Measurements from ENCODE around the gene BUD13. TPM values are rescaled to one million over a fixed set of nuclear protein-coding genes. Genes with fewer than 3 reads are reported as not detected.

Gene BUD13
- total and polyA plus RNA-seq, 2 of the 4 experiments (the other 2 are of a cell fraction) = 11.2 to 14.0 TPM

GRCh38 chr11:116791813-116792143 is 19.0 kb upstream of the BUD13 start, which contains the start of gene APOA5:
Gene APOA5 (minus strand): TSS chr11:116791879. CDS start chr11:116791860, 19 bp downstream.
- TF ChIP-seq CEBPB (IDR thresholded peaks at IDR 0.05; ENCODE audit: low read depth, low read length) = no peak
- TF ChIP-seq FOS (IDR thresholded peaks at IDR 0.05; ENCODE audit: low read depth, low read length) = no peak
- no peak for TF ChIP-seq BHLHE40 (IDR thresholded peaks at IDR 0.05; ENCODE audit: low read depth, low read length)
- no peak for TF ChIP-seq POLR2A (IDR thresholded peaks at IDR 0.05; ENCODE audit: low read depth, low read length)
- TF ChIP-seq MAFK (IDR thresholded peaks at IDR 0.05; ENCODE audit: low read depth, low read length) = no peak
- Histone ChIP-seq H3K27ac (ENCODE audit: insufficient read depth, low read length) (no peak within 1 kb of the TSS), H2BK5ac (ENCODE audit: low read depth, low read length, poor library complexity, severe bottlenecking) (no peak within 1 kb of the TSS), H3K36me3 (ENCODE audit: control insufficient read depth, insufficient read depth, low read length) (no peaks in the 10 kb centered on the region; the same call in 1 of the 2 replicates), H3K27me3 (ENCODE audit: control insufficient read depth, insufficient read depth, low read length) (no peaks in the 10 kb centered on the region), H2BK120ac (ENCODE audit: low read depth, low read length) (no peak within 1 kb of the TSS), H3K9me3 (ENCODE audit: control insufficient read depth, insufficient read depth, low read length) (no peaks in the 10 kb centered on the region), H4K5ac (ENCODE audit: low read depth, low read length) (no peak within 1 kb of the TSS), H3K23ac (ENCODE audit: low read depth, low read length) (0 out of 2 replicates have a peak within 1 kb of the TSS, but pooled peaks have one; percentile 1), H3K56ac (ENCODE audit: extremely low read depth, insufficient read depth, low read length) (no peak within 1 kb of the TSS), H3K79me1 (ENCODE audit: low read depth in 1 of 2, low read length in 2 of 2) (peaks cover 11 to 20% of the 10 kb centered on the region in 2 experiments), H2AK5ac (ENCODE audit: low read depth, low read length) (peak within 1 kb of the TSS; percentile 40; the same call in 1 of the 2 replicates), H3K4me1 (ENCODE audit: control insufficient read depth, insufficient read depth, low read length) (peaks cover 6% of the 10 kb centered on the region), H3K9ac (ENCODE audit: low read depth, low read length) (no peak within 1 kb of the TSS), H4K20me1 (ENCODE audit: insufficient read depth, low read length) (no peaks in the 10 kb centered on the region), H4K8ac (ENCODE audit: low read depth in 2 of 2, low read length in 2 of 2) (no peak within 1 kb of the TSS), H3K18ac (ENCODE audit: low read depth, low read length) (no peak within 1 kb of the TSS), H3K4ac (ENCODE audit: low read depth, low read length) (peak within 1 kb of the TSS; percentile 50), H2AK9ac (replicated peaks; ENCODE audit: low read depth, low read length, poor library complexity) (peak within 1 kb of the TSS; percentile 2), H3K14ac (replicated peaks; ENCODE audit: low read depth, low read length) (no peak within 1 kb of the TSS), H3K4me2 (ENCODE audit: low read depth, low read length) (peak within 1 kb of the TSS; percentile 27; the same call in 1 of the 2 replicates), H3K9me1 (ENCODE audit: insufficient read depth, low read length) (peaks cover 13% of the 10 kb centered on the region), H2BK20ac (ENCODE audit: low read depth, low read length) (no peak within 1 kb of the TSS), H3K4me3 (ENCODE audit: insufficient read depth, low read depth, low read length) (no peak within 1 kb of the TSS), H2AFZ (replicated peaks; ENCODE audit: low read length, poor library complexity) (peak within 1 kb of the TSS; percentile 88), H2BK15ac (ENCODE audit: low read depth, low read length) (no peak within 1 kb of the TSS), H4K91ac (ENCODE audit: insufficient read depth, low read depth, low read length) (no peak within 1 kb of the TSS)
- ChIA-PET POLR2A (ENCODE audit: unreplicated experiment) (interaction anchor here (0.6 kb wide), 1 partner anchor 315 kb away, joined by 20 read pairs; no protein-coding TSS in a partner anchor), CTCF (interaction anchor here (0.6 to 2.3 kb wide), 14 partner anchors 8 to 430 kb away, joined by 3 to 30 read pairs (median 4); partner anchors contain the start of gene SIK3)
- DNase-seq (no peak), ATAC-seq (ENCODE audit: low read depth) (no peak)
- intact Hi-C loops (cut with micrococcal nuclease) (loop anchor here (1.0 to 5.0 kb wide), 3 partner anchors 81 to 315 kb away; partner anchors contain the start of gene SIK3), in situ Hi-C loops (cut with MboI; ENCODE audit: low sequenced_read_pairs) (loop anchor here (5.0 kb wide), 1 partner anchor 311 kb away; no protein-coding TSS in a partner anchor), dilution Hi-C loops (cut with HindIII; ENCODE audit: low sequenced_read_pairs, unreplicated experiment) (no loop called here)
- 100% methylated on average over 2 of the region's 7 CpGs; no CpG with 5 or more reads in 1 of the 2 experiments for WGBS, 2 experiments (ENCODE audit: extremely low coverage in 2 of 2, insufficient read length in 1 of 2)
- no TSS peak for BruUV-seq (replicated peaks)

Measured in IMR-90 (cell line).